Measurements from ENCODE around the gene DPT. TPM values are rescaled to one million over a fixed set of nuclear protein-coding genes. Genes with fewer than 3 reads are reported as not detected.
A peak's percentile ranks its signal among the peaks of the same experiment; 100 is the strongest.

DPT gene
- total RNA-seq, 1 donor from 2014 or later = not detected

DNA sequence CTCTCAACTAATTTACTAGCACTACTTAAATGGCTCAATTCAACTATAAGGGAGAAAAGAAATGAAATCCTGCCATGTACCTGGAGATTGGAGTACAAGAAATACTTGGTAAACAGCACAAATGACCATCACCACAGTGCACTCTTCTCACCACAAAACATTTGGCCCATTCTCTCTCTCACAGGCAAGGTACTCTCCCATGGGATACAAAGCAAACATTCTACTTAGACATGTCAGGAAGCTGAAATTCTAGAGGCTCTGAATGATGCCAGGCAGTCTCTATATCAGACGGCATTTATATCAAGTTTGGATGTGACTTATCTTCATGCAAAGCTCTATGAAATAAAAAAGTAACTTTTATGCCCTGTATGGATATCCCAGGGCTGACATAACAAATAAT lies 72.5 kb downstream of the DPT start:
- DNase-seq = no peak

DNA sequence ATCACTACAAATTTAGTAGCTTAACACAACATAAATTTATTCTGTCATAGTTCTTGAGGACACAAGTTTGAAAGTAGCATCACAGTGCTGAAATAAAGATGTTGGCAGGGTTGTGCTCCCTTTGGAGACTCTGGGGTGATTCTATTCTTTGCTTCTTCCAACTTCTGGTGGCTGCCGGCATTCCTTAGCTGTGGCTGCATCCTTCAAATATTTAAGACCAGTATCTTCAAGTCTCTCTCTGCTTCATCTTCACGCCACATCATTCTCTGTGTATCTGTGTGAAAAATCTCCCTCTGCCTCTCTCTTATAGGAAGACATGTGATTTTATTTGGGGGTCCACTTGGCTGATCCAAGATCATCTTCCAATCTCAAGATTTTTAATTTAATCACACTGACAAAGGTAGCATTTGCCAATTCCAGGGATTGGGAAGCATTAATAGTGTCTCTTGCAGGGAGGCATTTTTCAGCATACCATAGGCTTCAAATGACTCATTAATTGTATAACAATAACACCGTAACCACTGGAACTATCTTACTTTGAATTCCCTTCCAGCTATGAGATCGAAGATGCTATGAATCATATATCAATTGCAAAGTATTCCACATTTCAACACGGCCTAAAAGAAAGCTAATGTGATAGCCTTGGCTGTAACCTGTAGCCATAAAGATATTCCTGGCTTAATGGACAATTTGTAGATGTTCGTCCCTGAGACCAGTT lies 74.6 kb downstream of the DPT start:
- DNase-seq = no peak

DNA sequence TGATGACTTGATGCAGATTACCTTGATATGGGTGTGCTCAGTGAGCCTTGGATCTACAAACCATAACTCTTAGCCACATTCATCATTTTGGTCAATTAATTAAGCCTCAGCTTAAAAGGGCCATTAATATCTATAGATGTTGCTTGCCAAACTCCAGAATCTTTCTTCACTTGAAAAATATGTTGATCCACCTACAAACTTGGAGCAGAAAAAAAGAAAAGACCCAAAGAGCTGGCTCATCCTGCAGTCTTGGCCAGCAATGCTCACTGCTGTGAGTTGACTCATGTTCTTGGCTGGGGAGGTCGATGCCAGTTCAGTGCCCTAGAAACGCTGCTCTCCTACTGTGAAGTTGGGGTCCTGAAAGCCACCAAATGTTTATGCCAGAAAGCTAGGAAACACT lies 75.4 kb downstream of the DPT start:
- DNase-seq = peak; percentile 17

DNA sequence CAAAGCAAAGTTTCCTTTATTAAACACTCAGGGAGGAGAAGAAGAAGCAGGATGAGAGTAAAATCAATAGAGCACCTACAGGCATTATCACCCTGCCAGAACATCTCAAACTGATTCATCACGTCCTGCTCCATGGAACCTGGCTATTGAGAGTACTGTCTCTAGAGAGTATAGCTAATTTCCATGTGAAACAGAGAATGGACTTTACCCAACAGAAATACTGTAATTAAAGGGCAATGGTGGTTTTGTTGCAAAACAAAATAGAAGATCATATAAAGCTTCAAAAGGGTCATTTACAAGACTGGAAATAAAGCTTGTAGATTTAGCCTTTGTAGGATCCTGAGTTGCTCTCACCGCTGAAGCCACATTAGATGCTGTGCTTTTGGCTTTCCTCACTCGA lies 83.3 kb downstream of the DPT start:
- DNase-seq = no peak

Other genes with a start within 250 kb of the DPT start
- gene XCL2, start 185.2 kb downstream of the DPT start, total RNA-seq = not detected
- gene XCL1, start 152.6 kb downstream of the DPT start, total RNA-seq = not detected

All from occipital lobe (tissue), 2 donors.